ENCODE data around the gene RIMS4.

- no peak for TF ChIP-seq CTCF (IDR thresholded peaks at IDR 0.05)
- no peak for TF ChIP-seq POLR2A (IDR thresholded peaks at IDR 0.05)
Observed at GRCh38 chr20:44748005-44748370, 62.4 kb downstream of the RIMS4 start.

Measured in ovary (tissue), 3 donors.